GDM1 (cell line): ENCODE results near the gene NEMP2.

Source experiments
- DNase-seq: peaks from one replicate; lab custom pipeline; 2025; lab: John Stamatoyannopoulos, UW

Gene NEMP2

DNA sequence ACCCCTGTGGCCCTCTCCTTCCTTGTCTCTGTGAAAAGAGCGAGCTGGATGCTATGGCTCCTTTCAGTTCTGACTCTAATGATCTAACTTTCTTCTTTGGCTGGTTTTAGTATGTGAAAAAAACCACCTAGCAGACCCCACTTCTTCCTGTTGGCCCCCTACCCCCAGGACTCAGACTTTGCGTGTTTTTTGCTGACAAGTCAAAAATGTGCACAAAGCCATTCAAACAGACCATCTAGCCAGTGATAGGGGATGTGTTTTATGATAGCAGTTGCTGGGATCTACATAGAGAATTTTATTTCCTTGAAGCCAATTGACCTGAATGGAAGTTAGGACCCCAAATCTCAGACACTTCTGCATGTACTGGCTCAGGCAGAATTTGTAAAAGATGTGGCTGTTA is 77.3 kb downstream of the NEMP2 start:
- no peak for DNase-seq

DNA sequence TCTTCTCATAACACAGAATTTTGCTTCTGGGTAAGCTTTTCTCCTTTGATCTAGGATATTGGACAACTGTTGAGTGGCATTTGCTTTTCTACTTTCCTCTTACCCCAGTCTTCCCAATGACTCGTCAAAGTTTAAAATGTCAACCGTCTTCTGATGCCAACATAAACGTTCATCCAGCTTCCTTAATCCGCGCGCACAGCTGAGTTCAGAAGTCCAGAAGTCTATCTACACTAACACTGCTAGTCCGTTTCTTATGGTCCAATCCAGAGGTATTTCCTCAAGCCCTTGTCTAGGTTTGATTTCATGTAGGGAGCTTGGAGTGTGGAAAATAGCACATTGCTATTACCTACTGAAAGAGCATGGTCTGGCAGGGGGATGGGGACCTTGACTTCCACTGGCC is 77.7 kb downstream of the NEMP2 start:
- no peak for DNase-seq

DNA sequence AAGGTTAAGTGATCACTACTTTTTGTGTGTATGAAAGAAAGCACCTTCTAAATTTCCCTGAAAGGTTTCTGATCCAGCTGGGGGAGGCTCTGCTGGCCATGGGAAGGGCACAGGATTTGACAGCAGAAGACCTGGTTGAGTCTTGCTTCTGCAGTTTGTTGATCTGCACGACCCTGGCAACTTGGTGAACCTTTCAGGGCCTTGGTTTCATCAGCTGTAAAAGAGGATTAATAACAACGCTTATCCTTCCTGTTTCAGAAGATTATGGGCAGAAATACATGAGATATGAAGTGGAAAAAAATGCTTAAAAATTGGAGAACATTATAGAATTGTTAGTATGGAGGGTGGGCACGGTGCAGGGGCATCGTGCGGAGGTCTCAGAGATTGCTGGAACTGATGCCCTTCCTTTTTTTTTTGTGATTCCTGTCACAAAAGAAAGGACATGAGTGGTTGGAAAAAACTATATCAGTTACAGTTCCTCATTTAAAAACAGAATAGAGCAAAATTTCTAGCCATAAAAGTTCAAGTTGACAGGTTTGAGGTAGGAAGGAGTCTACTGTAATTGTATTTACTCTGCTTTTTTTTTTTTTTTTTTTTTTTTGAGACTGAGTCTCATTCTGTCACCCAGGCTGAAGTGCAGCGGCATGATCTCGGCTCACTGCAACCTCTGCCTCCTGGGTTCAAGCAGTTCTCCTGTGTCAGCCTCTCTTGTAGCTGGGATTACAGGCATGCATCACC is 79.0 kb downstream of the NEMP2 start:
- DNase-seq: no peak

DNA sequence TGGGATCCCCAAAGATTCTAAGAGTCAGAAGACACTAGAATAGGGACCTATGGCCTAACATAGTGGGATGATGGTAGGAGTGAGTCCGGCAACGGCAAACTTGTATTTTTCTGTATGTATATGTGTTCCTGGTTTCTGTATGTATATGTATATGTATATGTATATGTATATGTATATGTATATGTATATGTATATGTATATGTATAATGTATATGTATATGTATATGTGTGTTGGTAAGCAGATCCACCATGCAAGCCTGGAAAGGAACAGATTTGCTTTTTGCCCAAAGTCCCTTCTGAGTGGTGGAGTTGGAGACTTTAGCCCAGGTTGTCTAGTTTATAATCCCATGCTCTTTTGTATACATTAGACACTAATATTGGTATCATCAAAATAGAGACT is 79.7 kb downstream of the NEMP2 start:
- no peak for DNase-seq
